ENCODE measurements around the gene CNFN. TPM values are rescaled to one million over a fixed set of nuclear protein-coding genes. Genes with fewer than 3 reads are reported as not detected.

The CNFN gene
- total RNA-seq, 1 experiment from 2014 or later = 7.1 TPM

DNA sequence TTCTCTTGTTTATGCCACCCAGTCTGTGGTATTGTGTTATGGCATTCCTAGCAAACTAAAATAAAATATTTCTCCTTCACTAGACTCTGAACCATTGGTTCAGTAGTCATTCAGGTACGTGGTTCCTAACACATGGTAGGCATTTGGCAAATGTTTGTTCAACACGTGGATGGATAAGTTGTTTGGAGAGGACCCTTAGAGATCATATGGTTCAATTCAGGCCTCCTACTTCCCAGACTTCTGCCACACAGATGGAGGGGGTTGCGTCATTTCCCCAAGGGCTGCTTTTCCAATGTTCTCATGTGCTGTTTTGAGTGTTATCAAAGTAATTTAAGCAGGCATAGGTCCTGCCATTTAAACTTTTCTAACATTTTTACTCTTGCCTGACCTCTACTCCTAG lies 45.9 kb upstream of the CNFN start:
- no CpG with 5 or more reads among the region's 3 CpGs for WGBS (ENCODE audit: extremely low coverage, insufficient read length, low lambda C conversion rate)
- Mint-ChIP-seq H3K4me3 (no peak overlapping the region), H3K27me3 (ENCODE audit: low read depth) (peaks cover 25% of the 10 kb centered on the region)

More for the DNA sequence above, 45.9 kb upstream of the CNFN start:
- Mint-ChIP-seq H3K36me3 (ENCODE audit: insufficient read depth in 1 of 3, low read depth in 3 of 3) (no peaks in the 10 kb centered on the region), H3K27ac (no peak overlapping the region), H3K4me1 (peaks cover 10 to 12% of the 10 kb centered on the region in 2 experiments), H3K9me3 (no peaks in the 10 kb centered on the region)
- Histone ChIP-seq H2BK12ac (ENCODE audit: insufficient read length, low read depth, low read length) (no peak overlapping the region), H3K79me1 (ENCODE audit: insufficient read depth, low read depth, low read length, poor library complexity, severe bottlenecking) (no peaks in the 10 kb centered on the region), H3K23ac (ENCODE audit: insufficient read length, low read depth, low read length) (no peak overlapping the region), H4K5ac (ENCODE audit: insufficient read length, low read depth, low read length) (no peak overlapping the region), H3K4ac (ENCODE audit: low read depth, low read length) (no peak overlapping the region), H3K23me2 (ENCODE audit: insufficient read length, low read depth, low read length, poor library complexity, severe bottlenecking) (no peaks in the 10 kb centered on the region), H3K14ac (ENCODE audit: insufficient read depth, low read length) (no peak overlapping the region), H2BK120ac (ENCODE audit: low read depth, low read length, poor library complexity, severe bottlenecking) (no peak overlapping the region), H2BK5ac (ENCODE audit: insufficient read length, low read length) (no peak overlapping the region), H2BK15ac (ENCODE audit: low read depth, low read length) (no peak overlapping the region), H4K91ac (ENCODE audit: insufficient read length, low read depth, low read length) (no peak overlapping the region), H3K79me2 (ENCODE audit: insufficient read depth, low read length) (no peaks in the 10 kb centered on the region), H3K9ac (ENCODE audit: extremely low read depth, insufficient read length, low read length) (no peak overlapping the region), H3T11ph (ENCODE audit: low read length) (no peak overlapping the region), H3K4me2 (ENCODE audit: insufficient read depth, insufficient read length, low read length) (no peak overlapping the region), H3K9me3 (ENCODE audit: control insufficient read depth, low read depth, low read length) (no peaks in the 10 kb centered on the region), H2AK5ac (ENCODE audit: insufficient read length, low read length) (no peak overlapping the region), H3K27ac (ENCODE audit: insufficient read length, low read depth, low read length) (no peak overlapping the region), H3K27me3 (ENCODE audit: insufficient read depth, low read length) (no peaks in the 10 kb centered on the region), H4K8ac (replicated peaks; ENCODE audit: insufficient read length, low read depth, low read length) (no peak overlapping the region), H4K20me1 (ENCODE audit: control insufficient read depth, insufficient read depth, insufficient read length) (no peaks in the 10 kb centered on the region), H3K4me1 (ENCODE audit: insufficient read depth, low read length) (no peaks in the 10 kb centered on the region; the same call in 1 of the 2 replicates), H2BK20ac (ENCODE audit: low read depth, low read length, poor library complexity, severe bottlenecking) (peak overlapping the region; percentile 62), H3K18ac (ENCODE audit: insufficient read length, low read depth, low read length) (no peak overlapping the region), H2AFZ (ENCODE audit: low read length) (no peak overlapping the region), H3K56ac (ENCODE audit: insufficient read length, low read depth, low read length) (no peak overlapping the region)
- no peak for DNase-seq
- TF ChIP-seq, protein P1, sequence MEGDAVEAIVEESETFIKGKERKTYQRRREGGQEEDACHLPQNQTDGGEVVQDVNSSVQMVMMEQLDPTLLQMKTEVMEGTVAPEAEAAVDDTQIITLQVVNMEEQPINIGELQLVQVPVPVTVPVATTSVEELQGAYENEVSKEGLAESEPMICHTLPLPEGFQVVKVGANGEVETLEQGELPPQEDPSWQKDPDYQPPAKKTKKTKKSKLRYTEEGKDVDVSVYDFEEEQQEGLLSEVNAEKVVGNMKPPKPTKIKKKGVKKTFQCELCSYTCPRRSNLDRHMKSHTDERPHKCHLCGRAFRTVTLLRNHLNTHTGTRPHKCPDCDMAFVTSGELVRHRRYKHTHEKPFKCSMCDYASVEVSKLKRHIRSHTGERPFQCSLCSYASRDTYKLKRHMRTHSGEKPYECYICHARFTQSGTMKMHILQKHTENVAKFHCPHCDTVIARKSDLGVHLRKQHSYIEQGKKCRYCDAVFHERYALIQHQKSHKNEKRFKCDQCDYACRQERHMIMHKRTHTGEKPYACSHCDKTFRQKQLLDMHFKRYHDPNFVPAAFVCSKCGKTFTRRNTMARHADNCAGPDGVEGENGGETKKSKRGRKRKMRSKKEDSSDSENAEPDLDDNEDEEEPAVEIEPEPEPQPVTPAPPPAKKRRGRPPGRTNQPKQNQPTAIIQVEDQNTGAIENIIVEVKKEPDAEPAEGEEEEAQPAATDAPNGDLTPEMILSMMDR (conservative IDR thresholded peaks at IDR 0.05) = no peak

Measured in H9 (cell line).